HepG2 (cell line): ENCODE results near the gene AFTPH. TPM values are rescaled to one million over a fixed set of nuclear protein-coding genes. Genes with fewer than 3 reads are reported as not detected.

Experiments
- AGO2 ChIP-seq: fragments of 200-400 bp; formaldehyde crosslinking; optimal IDR thresholded peaks from 2 replicates; pipeline ENCODE3; 2017; ENCODE audit warnings: mild to moderate bottlenecking, low read depth, low read length, moderate library complexity
- CHD4 ChIP-seq: fragments of 200-600 bp; sonication (generic); IDR thresholded peaks from 2 replicates; pipeline ENCODE4 v1.7.0; 2017; ENCODE audit warnings: mild to moderate bottlenecking, low read length, borderline replicate concordance
- DR1 ChIP-seq: sonication (generic); formaldehyde crosslinking; IDR thresholded peaks from 2 replicates; pipeline ENCODE4 v1.8.0; 2021; ENCODE audit warnings: mild to moderate bottlenecking, missing genetic modification reagents, inconsistent platforms
- FOSL1 ChIP-seq: sonication (generic); formaldehyde crosslinking; IDR thresholded peaks from 2 replicates; pipeline ENCODE4 v1.9.0; 2021; ENCODE audit warnings: missing genetic modification reagents, borderline replicate concordance
- HDAC6 ChIP-seq: fragments of 200-600 bp; sonication (generic); IDR thresholded peaks from 2 replicates; pipeline ENCODE4 v1.7.0; 2017; ENCODE audit warnings: mild to moderate bottlenecking, antibody characterized with exemption, low read length, low read depth
- JUNB ChIP-seq: sonication (generic); formaldehyde crosslinking; IDR thresholded peaks from 2 replicates; pipeline ENCODE4 v1.8.0; 2022; ENCODE audit warnings: missing genetic modification reagents, mild to moderate bottlenecking, borderline replicate concordance
- KLF11 ChIP-seq: IDR thresholded peaks from 2 replicates; pipeline ENCODE4 v1.6.1; 2016; ENCODE audit warnings: missing compliant biosample characterization
- NCOA1 ChIP-seq: sonication (generic); formaldehyde crosslinking; IDR thresholded peaks from 2 replicates; pipeline ENCODE4 v1.9.0; 2021; ENCODE audit warnings: missing genetic modification reagents
- ZNF225 ChIP-seq: sonication (generic); formaldehyde crosslinking; IDR thresholded peaks from 2 replicates; pipeline ENCODE4 v1.4.0; 2020; ENCODE audit warnings: mild to moderate bottlenecking, missing genetic modification reagents
- ZNF557 ChIP-seq: sonication (generic); formaldehyde crosslinking; IDR thresholded peaks from 2 replicates; pipeline ENCODE4 v1.4.0; 2020; ENCODE audit warnings: missing genetic modification reagents
- ZNF841 ChIP-seq: sonication (generic); formaldehyde crosslinking; IDR thresholded peaks from 2 replicates; pipeline ENCODE4 v1.8.1; 2023; ENCODE audit warnings: missing genetic modification reagents, borderline replicate concordance
- ZSCAN29 ChIP-seq: sonication (generic); formaldehyde crosslinking; conservative IDR thresholded peaks from 2 replicates; pipeline ENCODE4 v1.4.0; 2020; ENCODE audit warnings: mild to moderate bottlenecking, missing genetic modification reagents
- polyA plus RNA-seq, 8 experiments: library from polyadenylated mRNA; depleted of rRNA in 3 of 8; stranded (reverse) in 7 of 8; unstranded in 1 of 8; fragments of >200 nt; fragmentation: Illumina TruSeq in 4 of 8; extraction: Trizol in 4 of 8; gene quantifications; 2 replicates each; pipeline versions ENCODE4 v1.2.1 to v1.2.3, GENCODE V29; 2011 to 2016; ENCODE audit warnings: low read depth in 4 of 8, missing spikeins in 1 of 8, mixed read lengths in 1 of 8; ENCODE audit not compliant: insufficient read depth in 1 of 8
- total RNA-seq, 5 experiments: library from RNA; depleted of rRNA; stranded (reverse); fragments of >200 nt; fragmentation: Illumina TruSeq; extraction: Trizol; gene quantifications; 2 replicates each; pipeline ENCODE4 v1.2.3, GENCODE V29; 2016; ENCODE audit warnings: low read depth in 1 of 5
- TF ChIP-seq, protein P1 (sequence below): sonication (generic); formaldehyde crosslinking; IDR thresholded peaks from 2 replicates; pipeline ENCODE4 v1.4.0; 2020; ENCODE audit warnings: missing genetic modification reagents, borderline replicate concordance
- TF ChIP-seq, protein P2 (sequence below): IDR thresholded peaks from 2 replicates; pipeline ENCODE4 v1.6.1; 2016; ENCODE audit warnings: control low read depth

AFTPH gene
- total and polyA plus RNA-seq, 2 of the 13 experiments (the other 11 are each of a cell fraction or from before 2014, with no cell fraction given), result 27.5 to 36.8 TPM

DNA sequence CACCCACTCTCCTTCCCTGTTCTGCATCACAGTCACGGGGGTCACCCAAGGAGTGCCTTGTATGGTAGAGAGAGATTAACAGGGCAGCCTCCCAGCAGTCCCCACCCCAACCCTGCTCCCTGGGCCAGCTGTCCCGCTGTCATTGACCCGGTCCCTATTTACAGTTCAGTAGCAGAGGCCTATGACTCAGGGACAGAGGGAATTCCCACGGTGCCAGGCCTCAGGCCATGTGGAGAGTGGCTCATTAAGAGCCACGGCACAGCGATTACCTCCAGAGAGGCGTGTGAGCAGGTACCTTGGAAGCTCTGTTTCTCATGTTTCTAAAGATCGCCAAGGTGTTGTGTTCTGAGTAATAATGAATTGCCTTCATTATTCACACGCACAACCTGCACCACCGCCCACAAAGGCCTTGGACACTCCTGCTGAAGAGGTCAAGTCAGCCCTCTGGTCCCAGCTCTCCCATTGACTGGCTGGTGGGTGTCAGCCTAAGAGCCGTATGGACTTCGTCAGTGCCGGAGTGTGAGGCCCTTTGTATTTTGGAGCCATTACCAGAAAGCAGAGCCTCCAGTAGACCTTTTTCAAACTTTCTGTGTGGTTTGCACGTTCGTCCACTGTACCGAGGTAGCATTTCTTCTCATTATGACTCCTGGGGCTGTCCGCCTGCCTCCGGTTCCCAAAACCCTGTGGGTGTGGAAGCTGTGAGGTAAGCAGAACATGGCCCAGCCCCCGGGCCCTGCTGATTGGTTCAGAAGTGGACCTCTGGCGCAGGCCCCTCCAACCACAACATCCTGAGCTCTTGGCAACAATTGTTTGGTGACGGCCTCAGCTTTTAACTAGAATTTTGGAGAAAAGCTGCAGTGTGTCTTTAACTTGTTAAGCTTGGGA is 82.6 kb downstream of the AFTPH start (continued):
- TF ChIP-seq, protein P1, sequence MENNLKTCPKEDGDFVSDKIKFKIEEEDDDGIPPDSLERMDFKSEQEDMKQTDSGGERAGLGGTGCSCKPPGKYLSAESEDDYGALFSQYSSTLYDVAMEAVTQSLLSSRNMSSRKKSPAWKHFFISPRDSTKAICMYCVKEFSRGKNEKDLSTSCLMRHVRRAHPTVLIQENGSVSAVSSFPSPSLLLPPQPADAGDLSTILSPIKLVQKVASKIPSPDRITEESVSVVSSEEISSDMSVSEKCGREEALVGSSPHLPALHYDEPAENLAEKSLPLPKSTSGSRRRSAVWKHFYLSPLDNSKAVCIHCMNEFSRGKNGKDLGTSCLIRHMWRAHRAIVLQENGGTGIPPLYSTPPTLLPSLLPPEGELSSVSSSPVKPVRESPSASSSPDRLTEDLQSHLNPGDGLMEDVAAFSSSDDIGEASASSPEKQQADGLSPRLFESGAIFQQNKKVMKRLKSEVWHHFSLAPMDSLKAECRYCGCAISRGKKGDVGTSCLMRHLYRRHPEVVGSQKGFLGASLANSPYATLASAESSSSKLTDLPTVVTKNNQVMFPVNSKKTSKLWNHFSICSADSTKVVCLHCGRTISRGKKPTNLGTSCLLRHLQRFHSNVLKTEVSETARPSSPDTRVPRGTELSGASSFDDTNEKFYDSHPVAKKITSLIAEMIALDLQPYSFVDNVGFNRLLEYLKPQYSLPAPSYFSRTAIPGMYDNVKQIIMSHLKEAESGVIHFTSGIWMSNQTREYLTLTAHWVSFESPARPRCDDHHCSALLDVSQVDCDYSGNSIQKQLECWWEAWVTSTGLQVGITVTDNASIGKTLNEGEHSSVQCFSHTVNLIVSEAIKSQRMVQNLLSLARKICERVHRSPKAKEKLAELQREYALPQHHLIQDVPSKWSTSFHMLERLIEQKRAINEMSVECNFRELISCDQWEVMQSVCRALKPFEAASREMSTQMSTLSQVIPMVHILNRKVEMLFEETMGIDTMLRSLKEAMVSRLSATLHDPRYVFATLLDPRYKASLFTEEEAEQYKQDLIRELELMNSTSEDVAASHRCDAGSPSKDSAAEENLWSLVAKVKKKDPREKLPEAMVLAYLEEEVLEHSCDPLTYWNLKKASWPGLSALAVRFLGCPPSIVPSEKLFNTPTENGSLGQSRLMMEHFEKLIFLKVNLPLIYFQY (CRISPR knock-in tag), result peak; percentile 91; the same call in 1 of the 2 replicates
- no peak for TF ChIP-seq DR1 (CRISPR knock-in tag)
- TF ChIP-seq ZNF557 (CRISPR knock-in tag), result no peak
- no peak for TF ChIP-seq AGO2
- TF ChIP-seq ZNF225 (CRISPR knock-in tag), result no peak
- no peak for TF ChIP-seq HDAC6
- TF ChIP-seq KLF11 (CRISPR knock-in tag), result no peak
- TF ChIP-seq NCOA1 (CRISPR knock-in tag), result no peak
- TF ChIP-seq, protein P2, sequence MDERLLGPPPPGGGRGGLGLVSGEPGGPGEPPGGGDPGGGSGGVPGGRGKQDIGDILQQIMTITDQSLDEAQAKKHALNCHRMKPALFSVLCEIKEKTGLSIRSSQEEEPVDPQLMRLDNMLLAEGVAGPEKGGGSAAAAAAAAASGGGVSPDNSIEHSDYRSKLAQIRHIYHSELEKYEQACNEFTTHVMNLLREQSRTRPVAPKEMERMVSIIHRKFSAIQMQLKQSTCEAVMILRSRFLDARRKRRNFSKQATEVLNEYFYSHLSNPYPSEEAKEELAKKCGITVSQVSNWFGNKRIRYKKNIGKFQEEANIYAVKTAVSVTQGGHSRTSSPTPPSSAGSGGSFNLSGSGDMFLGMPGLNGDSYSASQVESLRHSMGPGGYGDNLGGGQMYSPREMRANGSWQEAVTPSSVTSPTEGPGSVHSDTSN, result no peak
- 0 out of 2 replicates have a peak, but pooled peaks have one; percentile 37 for TF ChIP-seq ZSCAN29 (CRISPR knock-in tag)
- TF ChIP-seq FOSL1 (CRISPR knock-in tag), result peak; percentile 26; the same call in 1 of the 2 replicates
- no peak for TF ChIP-seq ZNF841
- TF ChIP-seq JUNB (CRISPR knock-in tag), result no peak
- TF ChIP-seq CHD4, result no peak
